KOPT-K1 (cell line): ENCODE measurements around the gene MSH3.
"Not testable (repeated sequence)": the region's sequence is repeated elsewhere in the genome, so short reads cannot be mapped to it uniquely, and the experiment has no call there.

Experiments
- H3K27ac ChIP-seq: fragments of 200-600 bp; sonication (generic); 2 replicates; pipeline ENCODE4 v1.5.1; 2016; ENCODE audit warnings: antibody characterized with exemption, mild to moderate bottlenecking, low read depth, low read length; ENCODE audit not compliant: poor library complexity, severe bottlenecking
- H3K36me3 ChIP-seq: fragments of 200-600 bp; sonication (generic); 2 replicates; pipeline ENCODE4 v1.5.1; 2017; ENCODE audit warnings: antibody characterized with exemption, mild to moderate bottlenecking, low read length, moderate library complexity; ENCODE audit not compliant: insufficient read depth
- H3K9me3 ChIP-seq: fragments of 200-600 bp; sonication (generic); 2 replicates; pipeline ENCODE4 v1.5.1; 2017; ENCODE audit warnings: antibody characterized with exemption, low read length, mild to moderate bottlenecking; ENCODE audit not compliant: insufficient read depth, poor library complexity, severe bottlenecking

MSH3 gene

DNA sequence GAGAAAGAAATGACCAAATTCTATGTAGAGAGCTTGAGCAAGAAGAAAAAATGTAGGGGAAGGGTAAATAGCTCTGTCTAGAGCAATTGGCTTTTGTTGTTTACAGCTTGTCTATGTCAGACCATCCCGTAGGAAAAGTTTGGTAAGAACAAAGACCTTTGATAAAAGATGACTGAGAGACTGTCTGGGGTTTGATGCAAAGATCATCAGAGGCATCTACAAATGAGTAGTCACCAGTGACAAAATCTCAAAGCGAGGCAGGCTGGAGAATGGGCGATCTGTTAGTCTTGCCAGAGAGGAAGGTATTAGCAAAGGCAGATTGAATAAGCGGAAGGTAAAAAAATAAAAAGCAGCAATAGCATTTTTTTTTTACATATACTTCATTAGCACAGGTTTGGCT, 180.7 kb downstream of the MSH3 start:
- Histone ChIP-seq H3K9me3 (no peaks in the 10 kb centered on the region), H3K36me3 (peaks cover 5% of the 10 kb centered on the region; the same call in 1 of the 2 replicates), H3K27ac (no peak overlapping the region)

DNA sequence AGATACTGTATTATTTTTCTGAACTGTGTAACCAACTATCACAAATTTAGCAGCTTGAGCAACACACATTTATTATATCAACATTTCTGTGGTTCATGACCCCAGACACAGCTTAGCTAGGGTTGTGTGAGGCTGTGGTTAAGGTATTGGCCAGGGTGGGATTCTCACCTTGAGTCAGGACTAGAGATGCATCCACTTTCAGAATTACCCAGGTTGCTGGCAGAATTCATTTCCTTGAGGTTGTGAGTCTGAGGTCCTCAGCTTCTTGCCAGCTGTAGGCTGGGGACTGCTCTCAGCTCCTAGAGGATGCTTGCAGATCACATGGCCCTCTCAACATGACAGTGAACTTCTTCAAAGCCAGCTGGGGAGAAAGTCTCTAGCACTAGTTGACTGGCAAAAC, 183.2 kb downstream of the MSH3 start:
- no peaks in the 10 kb centered on the region for H3K9me3 ChIP-seq

GRCh38 chr5:80841026-80841797, 186.8 kb downstream of the MSH3 start:
- H3K27ac ChIP-seq, H3K36me3 ChIP-seq, H3K9me3 ChIP-seq: not testable (repeated sequence)

More for the DNA sequence above, 183.2 kb downstream of the MSH3 start:
- H3K27ac ChIP-seq: no peak overlapping the region
- H3K36me3 ChIP-seq: no peaks in the 10 kb centered on the region

DNA sequence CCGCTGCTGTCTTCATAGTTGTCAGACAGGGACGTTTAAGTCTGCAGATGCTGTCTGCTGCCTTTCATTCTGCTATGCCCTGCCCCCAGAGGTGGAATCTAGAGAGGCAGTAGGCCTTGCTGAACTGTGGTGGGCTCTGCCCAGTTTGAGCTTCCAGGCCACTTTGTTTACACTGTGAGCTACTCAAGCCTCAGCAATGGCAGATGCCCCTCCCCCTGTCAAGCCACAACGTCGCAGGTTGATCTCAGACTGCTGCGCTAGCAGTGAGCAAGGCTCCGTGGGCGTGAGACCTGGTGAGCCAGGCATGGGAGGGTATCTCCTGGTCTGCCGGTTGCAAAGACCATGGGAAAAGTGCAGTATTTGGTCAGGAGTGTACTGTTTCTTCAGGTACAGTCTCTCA, 192.0 kb downstream of the MSH3 start:
- Histone ChIP-seq H3K36me3 (peaks cover 21% of the 10 kb centered on the region; the same call in 1 of the 2 replicates), H3K9me3 (peaks cover 25% of the 10 kb centered on the region)
- H3K27ac ChIP-seq: not testable (repeated sequence)

- peaks cover 28% of the 10 kb centered on the region; the same call in 1 of the 2 replicates for H3K36me3 ChIP-seq
- H3K9me3 ChIP-seq: peaks cover 25% of the 10 kb centered on the region
- H3K27ac ChIP-seq: not testable (repeated sequence)
These were observed 195.7 kb downstream of the MSH3 start for GRCh38 chr5:80850168-80850567.

DNA sequence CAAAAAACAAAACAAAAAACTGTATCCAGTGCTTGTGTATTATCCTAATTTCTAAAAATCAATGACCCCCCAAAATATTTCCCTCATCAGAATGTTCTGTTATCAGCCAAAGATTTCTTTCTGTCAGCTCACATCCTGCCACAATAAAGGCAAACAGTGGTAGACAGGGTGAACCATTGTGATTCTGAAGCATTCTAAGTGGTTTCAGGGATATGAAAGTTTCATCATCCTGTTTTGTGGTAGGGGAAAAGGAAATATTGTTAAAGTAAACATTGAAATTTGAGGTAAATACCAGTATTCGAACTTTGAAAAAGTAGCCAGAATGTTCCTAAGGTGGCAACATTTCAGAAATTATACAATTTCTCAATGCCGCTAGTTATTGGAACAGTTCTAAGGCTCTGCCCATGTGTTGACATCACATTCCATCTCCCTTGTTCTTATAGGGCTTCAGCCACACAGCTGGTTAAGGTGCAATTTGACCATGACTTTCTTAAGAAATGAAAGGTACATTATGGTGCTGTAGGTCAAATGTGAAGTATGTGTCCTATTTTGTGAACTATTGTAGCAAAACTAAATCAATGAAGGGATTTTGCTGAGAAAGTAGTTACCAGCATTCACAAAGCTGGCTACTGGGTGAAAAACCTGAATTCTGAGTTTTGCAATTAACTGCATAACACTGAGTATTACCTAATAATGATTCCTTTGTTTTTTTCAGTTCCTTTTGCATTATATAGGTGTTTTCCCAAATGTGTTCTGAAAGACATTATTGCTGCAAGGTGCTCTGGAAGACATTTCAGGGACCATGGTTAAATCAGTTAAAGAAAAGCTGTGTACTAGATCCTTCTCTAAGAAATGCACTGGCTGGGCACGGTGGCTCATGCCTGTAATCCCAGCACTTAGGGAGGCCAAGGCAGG, 198.1 kb downstream of the MSH3 start:
- Histone ChIP-seq H3K9me3 (peaks cover 35% of the 10 kb centered on the region), H3K27ac (no peak overlapping the region), H3K36me3 (peaks cover 42% of the 10 kb centered on the region)

DNA sequence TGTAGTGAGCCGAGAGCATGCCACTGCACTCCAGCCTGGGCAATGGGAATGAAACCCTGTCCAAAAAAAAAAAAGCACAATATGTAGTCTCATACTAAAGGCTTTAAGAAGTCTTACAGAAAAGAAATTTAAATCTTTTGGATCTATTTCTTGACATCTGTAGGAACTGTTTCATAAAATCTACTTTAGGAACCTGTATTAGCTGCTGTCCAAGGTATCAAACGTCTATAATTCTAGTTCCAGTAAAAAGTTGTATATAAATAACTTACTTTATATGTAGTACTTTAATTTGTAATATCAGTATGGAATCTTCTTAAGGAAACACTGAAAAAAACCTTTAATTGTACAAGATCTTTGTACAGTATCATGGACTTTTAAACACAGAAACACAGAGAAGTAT, 199.0 kb downstream of the MSH3 start:
- Histone ChIP-seq H3K36me3 (peaks cover 46% of the 10 kb centered on the region), H3K27ac (no peak overlapping the region), H3K9me3 (peaks cover 33% of the 10 kb centered on the region)

- no peak overlapping the region for H3K27ac ChIP-seq
- peaks cover 21% of the 10 kb centered on the region for H3K9me3 ChIP-seq
- peaks cover 35% of the 10 kb centered on the region for H3K36me3 ChIP-seq
These were observed 200.1 kb downstream of the MSH3 start for GRCh38 chr5:80854583-80854982.

- no peak overlapping the region for H3K27ac ChIP-seq
- H3K9me3 ChIP-seq: peaks cover 7% of the 10 kb centered on the region
- peaks cover 23% of the 10 kb centered on the region for H3K36me3 ChIP-seq
These were observed 206.6 kb downstream of the MSH3 start for GRCh38 chr5:80860924-80861613.

DNA sequence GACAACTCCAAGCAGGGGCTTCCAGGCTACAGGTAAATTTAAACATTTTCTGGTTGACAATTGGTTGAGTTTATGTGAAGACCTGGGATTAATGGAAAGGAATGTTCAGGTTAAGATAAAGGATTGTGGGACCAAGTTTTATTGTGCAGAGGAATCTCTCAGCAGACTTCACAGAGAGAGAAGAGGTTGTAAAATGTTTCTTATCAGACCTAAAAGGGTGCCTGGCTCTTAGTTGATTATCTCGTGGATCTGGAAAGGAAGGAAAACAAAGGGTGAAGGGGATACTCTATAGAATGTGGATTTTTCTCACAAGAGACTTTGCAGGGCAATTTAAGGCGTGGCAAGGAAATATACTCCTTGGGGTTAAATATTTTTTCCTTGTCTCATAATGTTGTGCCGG, 209.3 kb downstream of the MSH3 start:
- no peaks in the 10 kb centered on the region for H3K9me3 ChIP-seq
- peaks cover 26% of the 10 kb centered on the region for H3K36me3 ChIP-seq
- no peak overlapping the region for H3K27ac ChIP-seq

DNA sequence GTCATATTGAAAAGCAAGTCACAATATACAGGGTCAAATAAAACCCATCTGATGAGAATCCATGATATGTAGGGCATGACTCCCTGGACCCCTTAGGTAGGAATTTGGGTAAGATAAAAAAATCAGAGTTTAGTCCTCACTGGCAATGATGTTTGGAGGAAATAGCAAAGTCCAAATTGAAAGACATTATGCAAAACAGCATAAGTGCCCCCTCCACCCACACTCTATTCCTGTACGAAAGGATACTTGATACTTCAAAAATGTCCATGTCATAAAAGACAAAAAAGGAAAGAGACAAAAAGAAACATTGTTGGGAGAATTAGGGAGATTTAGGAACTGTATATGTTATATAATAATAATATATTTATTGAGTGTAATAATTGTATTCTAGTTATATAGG, 209.7 kb downstream of the MSH3 start:
- Histone ChIP-seq H3K36me3 (peaks cover 26% of the 10 kb centered on the region), H3K9me3 (no peaks in the 10 kb centered on the region), H3K27ac (no peak overlapping the region)

- no peak overlapping the region for H3K27ac ChIP-seq
- no peaks in the 10 kb centered on the region for H3K9me3 ChIP-seq
These were observed 210.4 kb downstream of the MSH3 start for GRCh38 chr5:80864706-80865435.

DNA sequence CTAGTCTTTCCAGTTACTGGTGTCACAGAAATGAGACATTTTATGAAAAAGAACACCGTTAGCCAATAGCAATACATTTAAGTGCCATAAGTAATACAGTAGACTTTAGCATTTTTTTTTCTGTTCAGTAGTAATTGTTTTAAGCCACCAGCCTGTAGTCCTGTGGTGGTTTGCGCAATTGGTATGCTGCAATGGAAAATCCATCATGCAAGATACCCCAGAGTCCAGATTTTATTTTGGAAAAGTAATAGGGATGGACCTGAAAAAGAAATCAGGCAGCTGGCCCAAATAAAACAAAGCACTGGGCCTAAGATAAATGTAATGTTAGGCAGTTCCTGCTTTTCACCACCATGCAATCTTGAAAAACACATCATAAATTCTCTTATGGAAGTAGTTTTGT, 211.1 kb downstream of the MSH3 start:
- peaks cover 26% of the 10 kb centered on the region for H3K36me3 ChIP-seq
- H3K9me3 ChIP-seq: no peaks in the 10 kb centered on the region
- H3K27ac ChIP-seq: no peak overlapping the region

More at GRCh38 chr5:80864706-80865435, 210.4 kb downstream of the MSH3 start:
- peaks cover 26% of the 10 kb centered on the region for H3K36me3 ChIP-seq

- H3K36me3 ChIP-seq: peaks cover 26% of the 10 kb centered on the region
- no peak overlapping the region for H3K27ac ChIP-seq
- H3K9me3 ChIP-seq: no peaks in the 10 kb centered on the region
These were observed 211.9 kb downstream of the MSH3 start for GRCh38 chr5:80866371-80866770.
